SK-N-SH treated with all-trans-retinoic acid at 6 μM for 48 hours (cell line): ENCODE results near the gene PBX4.
A peak's percentile ranks its signal among the peaks of the same experiment; 100 is the strongest.

ENCODE experiments used
- ATAC-seq: fragments of 200-7000 bp; cut with Tn5 transposase; 3 replicates; pipeline ENCODE4 v1.9.1; 2020; ENCODE audit warnings: mild to moderate bottlenecking, moderate library complexity
- ARNTL ChIP-seq: fragments of 450-650 bp; formaldehyde crosslinking; IDR thresholded peaks from 2 replicates; pipeline ENCODE4 v1.5.0; 2020; ENCODE audit warnings: low read depth, mild to moderate bottlenecking, moderate library complexity, borderline replicate concordance
- BACH2 ChIP-seq: fragments of 250-450 bp; sonication (Bioruptor Pico); IDR thresholded peaks from 2 replicates; pipeline ENCODE4 v1.9.0; 2021; ENCODE audit warnings: mild to moderate bottlenecking, borderline replicate concordance
- CSDC2 ChIP-seq: fragments of 250-450 bp; sonication (Bioruptor Pico); IDR thresholded peaks from 2 replicates; pipeline ENCODE4 v1.5.0; 2020; ENCODE audit warnings: mild to moderate bottlenecking, moderate library complexity
- CSRNP3 ChIP-seq: fragments of 250-450 bp; sonication (Bioruptor Pico); IDR thresholded peaks from 2 replicates; pipeline ENCODE4 v1.5.1; 2021; ENCODE audit warnings: mild to moderate bottlenecking, moderate library complexity
- ESRRG ChIP-seq: fragments of 250-450 bp; sonication (Bioruptor Pico); IDR thresholded peaks from 2 replicates; pipeline ENCODE4 v1.6.1; 2021; ENCODE audit warnings: mild to moderate bottlenecking
- ISL1 ChIP-seq: fragments of 250-450 bp; sonication (Bioruptor Pico); IDR thresholded peaks from 2 replicates; pipeline ENCODE4 v2.1.2; 2022; ENCODE audit warnings: mild to moderate bottlenecking, moderate library complexity
- PATZ1 ChIP-seq: fragments of 250-450 bp; sonication (Bioruptor Pico); IDR thresholded peaks from 2 replicates; pipeline ENCODE4 v1.8.0; 2020; ENCODE audit warnings: mild to moderate bottlenecking, moderate library complexity, borderline replicate concordance
- PPARA ChIP-seq: fragments of 250-450 bp; sonication (Bioruptor Pico); IDR thresholded peaks from 2 replicates; pipeline ENCODE4 v1.5.0; 2020; ENCODE audit warnings: mild to moderate bottlenecking, borderline replicate concordance
- RARB ChIP-seq: fragments of 250-450 bp; sonication (Bioruptor Pico); IDR thresholded peaks from 2 replicates; pipeline ENCODE4 v1.8.0; 2021; ENCODE audit warnings: mild to moderate bottlenecking, moderate library complexity
- TOX ChIP-seq: fragments of 250-450 bp; sonication (Bioruptor Pico); IDR thresholded peaks from 2 replicates; pipeline ENCODE4 v1.8.0; 2021; ENCODE audit warnings: mild to moderate bottlenecking, moderate library complexity, borderline replicate concordance
- TSHZ2 ChIP-seq: fragments of 250-450 bp; sonication (Bioruptor Pico); IDR thresholded peaks from 2 replicates; pipeline ENCODE4 v1.5.0; 2020; ENCODE audit warnings: mild to moderate bottlenecking, moderate library complexity
- ZC3H10 ChIP-seq: fragments of 250-450 bp; sonication (Bioruptor Pico); IDR thresholded peaks from 2 replicates; pipeline ENCODE4 v1.5.1; 2021; ENCODE audit warnings: mild to moderate bottlenecking, moderate library complexity
- ZFP3 ChIP-seq: fragments of 250-450 bp; sonication (Bioruptor Pico); IDR thresholded peaks from 2 replicates; pipeline ENCODE4 v1.5.0; 2020; ENCODE audit warnings: mild to moderate bottlenecking, moderate library complexity
- ZFP30 ChIP-seq: fragments of 450-650 bp; formaldehyde crosslinking; IDR thresholded peaks from 2 replicates; pipeline ENCODE4 v1.5.0; 2022; ENCODE audit warnings: mild to moderate bottlenecking, moderate library complexity
- ZNF565 ChIP-seq: fragments of 450-650 bp; formaldehyde crosslinking; conservative IDR thresholded peaks from 2 replicates; pipeline ENCODE4 v1.5.0; 2020; ENCODE audit warnings: low read depth, mild to moderate bottlenecking, moderate library complexity
- ZNF70 ChIP-seq: fragments of 450-650 bp; formaldehyde crosslinking; IDR thresholded peaks from 2 replicates; pipeline ENCODE4 v1.5.0; 2020; ENCODE audit warnings: mild to moderate bottlenecking, moderate library complexity
- ZNF8 ChIP-seq: fragments of 450-650 bp; formaldehyde crosslinking; IDR thresholded peaks from 2 replicates; pipeline ENCODE4 v1.5.0; 2020; ENCODE audit warnings: mild to moderate bottlenecking, moderate library complexity

PBX4 gene

GRCh38 chr19:19630062-19630414 is 11.6 kb upstream of the PBX4 start (continued):
- no peak for TF ChIP-seq BACH2
- TF ChIP-seq PPARA (CRISPR knock-in tag), result no peak
- TF ChIP-seq ZNF565 (CRISPR knock-in tag), result no peak
- TF ChIP-seq, all 23 proteins: peak for 0

GRCh38 chr19:19628501-19629134 is 10.1 kb upstream of the PBX4 start:
- TF ChIP-seq ESRRG, result no peak
- no peak for TF ChIP-seq ZNF8 (CRISPR knock-in tag)
- TF ChIP-seq ZNF70 (CRISPR knock-in tag), result no peak
- TF ChIP-seq CSRNP3 (CRISPR knock-in tag), result no peak
- no peak for TF ChIP-seq BACH2
- TF ChIP-seq RARB, result no peak
- TF ChIP-seq ISL1 (CRISPR knock-in tag), result no peak
- TF ChIP-seq ZNF565 (CRISPR knock-in tag), result no peak
- no peak for TF ChIP-seq PPARA (CRISPR knock-in tag)
- TF ChIP-seq CSDC2 (CRISPR knock-in tag), result no peak
- ATAC-seq, result peak; percentile 8

GRCh38 chr19:19627621-19628500 is 9.4 kb upstream of the PBX4 start, which contains the start of gene LPAR2:
Gene LPAR2 (minus strand): TSS chr19:19628220. CDS start chr19:19627275, 945 bp downstream.
- TF ChIP-seq ARNTL (no peak), ZNF8 (CRISPR knock-in tag) (no peak), ZFP30 (CRISPR knock-in tag) (no peak), ZC3H10 (CRISPR knock-in tag) (no peak), PATZ1 (no peak), TSHZ2 (no peak), ZNF565 (CRISPR knock-in tag) (no peak), CSRNP3 (CRISPR knock-in tag) (no peak), ESRRG (no peak), TOX (CRISPR knock-in tag) (no peak), BACH2 (no peak), RARB (no peak), ZFP3 (no peak)
- peak; percentile 59 for ATAC-seq

- no peak for TF ChIP-seq ISL1 (CRISPR knock-in tag)
- no peak for ATAC-seq
Measured at GRCh38 chr19:19626516-19627472, 8.3 kb upstream of the PBX4 start.
